Pancreas (tissue), 10 donors: Measurements from ENCODE around the gene SDK1. TPM values are rescaled to one million over a fixed set of nuclear protein-coding genes. Genes with fewer than 3 reads are reported as not detected.

Experiments used
- ATAC-seq, 4 donors: fragments of 200-7000 bp; cut with Tn5 transposase; one replicate each; pipeline versions ENCODE4 v1.8.0 to v1.9.1; 2020; ENCODE audit warnings: mild to moderate bottlenecking in 4 of 4, moderate library complexity in 4 of 4
- DNase-seq, 6 donors: peaks; one replicate each; pipeline ENCODE4 v3.0.0-alpha.2; 2020
- FAIRE-seq: peaks from 2 replicates; lab custom pipeline; 2012; peaks lifted over from hg19 to GRCh38; lab: Jason Lieb, UNC
- H3K27ac ChIP-seq, 4 donors: fragments of 200-600 bp; sonication (generic); 1 replicate in 3 of 4; 2 replicates in 1 of 4; pipeline versions ENCODE4 v1.5.0 to v1.8.0; 2020
- H3K27me3 ChIP-seq, 4 donors: fragments of 200-600 bp; one replicate each; pipeline ENCODE4 v1.8.0; 2021
- H3K36me3 ChIP-seq, 3 donors: fragments of 200-600 bp; sonication (generic) in 1 of 3; one replicate each; pipeline versions ENCODE4 v1.5.0 to v1.8.0; 2020 to 2021
- H3K4me1 ChIP-seq, 3 donors: fragments of 200-600 bp; one replicate each; pipeline ENCODE4 v1.8.0; 2021
- H3K4me3 ChIP-seq, 4 donors: fragments of 200-600 bp; sonication (generic) in 2 of 4; one replicate each; pipeline versions ENCODE4 v1.5.0 to v1.8.0; 2020 to 2021
- H3K9me3 ChIP-seq, 4 donors: fragments of 200-600 bp; one replicate each; pipeline ENCODE4 v1.8.0; 2021
- WGBS, 2 donors: extraction: QIAGEN DNeasy Blood & Tissue Kit; methylation state at CpG; one replicate each; pipeline ENCODE4 v1.1.7; 2013; 5-methylcytosine and 5-hydroxymethylcytosine counted together
- intact Hi-C, 3 donors: fragments of 100-400 bp; cut with DNase I; formaldehyde crosslinking; loops; one replicate each; pipeline versions ENCODE4 v1.11.1 to v1.14.2; 2022
- polyA plus RNA-seq, 2 donors: library from polyadenylated mRNA; stranded (reverse); fragments of 200-250 nt; gene quantifications; one replicate each; pipeline ENCODE4 v1.2.3, GENCODE V29; 2013
- total RNA-seq, 6 donors: library from RNA; stranded (reverse); fragmentation: NEBNext Ultra II Directional in 4 of 6; extraction: Animal tissue kit (Norgen Biotek cat#: 25700) in 4 of 6; gene quantifications; one replicate each; pipeline versions ENCODE4 v1.2.1 to v1.2.4, GENCODE V29; 2021 to 2023
- TF ChIP-seq, protein P1 (sequence below), 4 donors: fragments of 200-600 bp; sonication (generic) in 3 of 4; IDR thresholded peaks; one replicate each; pipeline versions ENCODE4 v1.5.0 to v1.8.0; 2021; ENCODE audit warnings: antibody characterized with exemption in 4 of 4
- donor health status: healthy with polysubstance abuse.
- donor health status: DM: no; HTN: no; CAD: no; lungs with moderate emphysema.
- donor health status: DM: no; HTN: no; CAD: no.
- donor health status: control.
- donor health status: control.
- donor health status: Bipolar disorder and iron deficiency.
- donor health status: DM: yes; HTN: yes; CAD: no.
- donor health status: DM: no; HTN: no; CAD: no.
- donor health status: DM: no; HTN: no; CAD: no.
- donor health status: DM: yes; HTN: yes; CAD: no.

SDK1 gene
- total and polyA plus RNA-seq, 8 donors: 10.8 to 30.8 (median 19.8) TPM

DNA sequence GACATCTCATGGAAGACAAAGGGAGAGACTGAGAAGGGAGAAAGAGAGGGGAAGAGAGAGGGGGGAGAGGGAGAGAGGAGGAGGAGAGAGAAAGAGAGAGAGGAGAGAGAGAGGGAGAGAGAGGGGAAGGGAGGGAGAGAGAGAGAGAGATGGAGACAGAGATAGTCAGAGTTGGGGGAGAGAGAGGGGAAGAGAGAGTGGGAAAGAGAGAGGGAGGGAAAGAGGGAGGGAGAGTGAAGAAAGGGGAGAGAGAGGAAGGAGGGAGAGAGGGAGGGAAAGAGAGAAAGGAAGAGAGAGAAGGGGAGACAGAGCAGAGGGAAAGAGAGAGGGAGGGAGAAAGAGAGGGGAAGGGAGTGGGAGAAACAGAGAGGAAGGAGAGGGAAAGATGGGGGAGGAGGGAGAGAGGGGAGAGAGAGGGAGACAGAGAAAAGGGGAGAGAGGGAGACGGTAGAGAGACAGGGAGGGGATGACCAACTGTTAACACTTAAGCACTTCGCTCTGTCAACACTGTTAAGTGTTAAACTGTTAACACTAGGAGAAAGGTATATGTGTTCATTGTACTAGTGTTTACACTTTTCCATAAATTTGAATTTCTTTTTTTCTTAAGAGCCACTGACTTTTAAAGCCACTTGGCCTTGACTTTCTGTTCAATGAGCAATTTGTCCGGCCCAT is 21.8 kb upstream of the SDK1 start:
- no peak overlapping the region for H3K27ac ChIP-seq
- intact Hi-C loops: no loop called here
- FAIRE-seq (no peak), DNase-seq (no peak), ATAC-seq (no peak)
- H3K27me3 ChIP-seq: no peaks in the 10 kb centered on the region
- WGBS, 2 donors: 68 to 70% methylated on average over 3 of the region's 3 CpGs
- H3K4me3 ChIP-seq: no peak overlapping the region
- no peaks in the 10 kb centered on the region for H3K36me3 ChIP-seq
- no peaks in the 10 kb centered on the region for H3K9me3 ChIP-seq
- TF ChIP-seq, protein P1, sequence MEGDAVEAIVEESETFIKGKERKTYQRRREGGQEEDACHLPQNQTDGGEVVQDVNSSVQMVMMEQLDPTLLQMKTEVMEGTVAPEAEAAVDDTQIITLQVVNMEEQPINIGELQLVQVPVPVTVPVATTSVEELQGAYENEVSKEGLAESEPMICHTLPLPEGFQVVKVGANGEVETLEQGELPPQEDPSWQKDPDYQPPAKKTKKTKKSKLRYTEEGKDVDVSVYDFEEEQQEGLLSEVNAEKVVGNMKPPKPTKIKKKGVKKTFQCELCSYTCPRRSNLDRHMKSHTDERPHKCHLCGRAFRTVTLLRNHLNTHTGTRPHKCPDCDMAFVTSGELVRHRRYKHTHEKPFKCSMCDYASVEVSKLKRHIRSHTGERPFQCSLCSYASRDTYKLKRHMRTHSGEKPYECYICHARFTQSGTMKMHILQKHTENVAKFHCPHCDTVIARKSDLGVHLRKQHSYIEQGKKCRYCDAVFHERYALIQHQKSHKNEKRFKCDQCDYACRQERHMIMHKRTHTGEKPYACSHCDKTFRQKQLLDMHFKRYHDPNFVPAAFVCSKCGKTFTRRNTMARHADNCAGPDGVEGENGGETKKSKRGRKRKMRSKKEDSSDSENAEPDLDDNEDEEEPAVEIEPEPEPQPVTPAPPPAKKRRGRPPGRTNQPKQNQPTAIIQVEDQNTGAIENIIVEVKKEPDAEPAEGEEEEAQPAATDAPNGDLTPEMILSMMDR (IDR thresholded peaks at IDR 0.05): no peak
- no peaks in the 10 kb centered on the region for H3K4me1 ChIP-seq

DNA sequence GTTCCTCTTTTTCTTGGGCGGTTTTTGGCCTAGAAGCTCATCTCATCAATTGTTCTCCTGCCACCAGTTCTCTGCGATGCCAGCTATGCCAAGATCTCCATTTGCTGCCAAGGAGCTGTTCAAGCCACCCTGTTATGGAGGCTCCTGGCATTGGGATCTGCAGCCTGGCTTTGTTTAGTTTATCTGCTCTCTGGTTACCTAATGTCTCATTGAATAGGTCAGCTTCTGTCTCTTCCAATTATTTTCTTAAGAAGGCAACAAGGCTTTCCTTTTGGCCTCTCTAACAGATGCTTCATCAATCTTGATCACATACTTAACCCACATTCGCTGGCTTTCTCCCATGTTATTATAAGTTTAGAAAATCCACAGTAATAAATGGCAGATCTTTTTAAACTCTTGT is 20.6 kb upstream of the SDK1 start:
- no peaks in the 10 kb centered on the region for H3K27me3 ChIP-seq
- H3K4me3 ChIP-seq: no peak overlapping the region
- WGBS, 2 donors: 90 to 96% methylated on average over 3 of the region's 3 CpGs
- TF ChIP-seq, protein P1 (IDR thresholded peaks at IDR 0.05): no peak
- H3K4me1 ChIP-seq: no peaks in the 10 kb centered on the region
- no peaks in the 10 kb centered on the region for H3K9me3 ChIP-seq
- intact Hi-C loops: no loop called here
- no peak for FAIRE-seq
- no peaks in the 10 kb centered on the region for H3K36me3 ChIP-seq
- H3K27ac ChIP-seq: no peak overlapping the region
- no peak for DNase-seq
- ATAC-seq: no peak

GRCh38 chr7:3280946-3281656 is 20.0 kb upstream of the SDK1 start:
- Histone ChIP-seq H3K27me3 (no peaks in the 10 kb centered on the region), H3K27ac (no peak overlapping the region), H3K9me3 (no peaks in the 10 kb centered on the region), H3K4me1 (no peaks in the 10 kb centered on the region), H3K36me3 (no peaks in the 10 kb centered on the region), H3K4me3 (no peak overlapping the region)
- TF ChIP-seq, protein P1 (IDR thresholded peaks at IDR 0.05): no peak
- intact Hi-C loops: no loop called here
- WGBS, 2 donors: 77 to 84% methylated on average over 10 of the region's 10 CpGs
- DNase-seq: no peak
- FAIRE-seq: no peak
- no peak for ATAC-seq

GRCh38 chr7:3282457-3282856 is 18.6 kb upstream of the SDK1 start:
- peak in 1 of 6 donors; percentile 5 for DNase-seq
- ATAC-seq: peak in 1 of 4 donors; percentile 48
- Histone ChIP-seq H3K27me3 (no peaks in the 10 kb centered on the region), H3K27ac (no peak overlapping the region), H3K4me1 (no peaks in the 10 kb centered on the region), H3K9me3 (no peaks in the 10 kb centered on the region), H3K36me3 (no peaks in the 10 kb centered on the region), H3K4me3 (no peak overlapping the region)
- TF ChIP-seq, protein P1 (IDR thresholded peaks at IDR 0.05): no peak
- no peak for FAIRE-seq
- intact Hi-C loops: no loop called here
- 77 to 83% methylated on average over 7 of the region's 7 CpGs for WGBS, 2 donors
